GM11168 (cell line): ENCODE results near the gene KIF4A.
"Not testable (repeated sequence)": the region's sequence is repeated elsewhere in the genome, so short reads cannot be mapped to it uniquely, and the experiment has no call there.

ENCODE experiments used
- in situ Hi-C: fragments of 300-500 bp; cut with MboI; formaldehyde crosslinking; loops from one replicate; pipeline ENCODE4 v1.12.0; 2022; ENCODE audit warnings: low sequenced_read_pairs; ENCODE audit not compliant: unreplicated experiment

KIF4A gene

DNA sequence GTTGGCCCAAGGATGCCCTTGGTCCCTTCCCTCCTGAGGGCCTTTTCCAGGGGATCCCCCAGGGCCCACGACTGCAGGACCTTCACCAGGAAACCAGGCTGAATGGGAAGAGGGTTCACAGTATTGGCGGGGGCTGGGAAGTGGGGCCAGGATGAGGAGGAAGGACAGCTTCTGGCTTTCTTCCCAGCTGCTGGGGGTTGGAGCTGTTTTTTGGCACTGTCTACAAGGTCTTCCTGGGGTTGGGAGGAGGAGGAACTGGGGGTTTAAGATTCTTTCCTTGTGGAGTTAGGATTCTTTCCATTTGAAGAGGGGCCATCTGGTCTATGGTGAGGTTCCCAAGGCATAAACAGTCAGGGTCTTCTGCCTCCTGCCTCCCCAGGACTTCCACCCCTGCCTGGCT lies 64.8 kb downstream of the KIF4A start:
- in situ Hi-C loops, result no loop called here

DNA sequence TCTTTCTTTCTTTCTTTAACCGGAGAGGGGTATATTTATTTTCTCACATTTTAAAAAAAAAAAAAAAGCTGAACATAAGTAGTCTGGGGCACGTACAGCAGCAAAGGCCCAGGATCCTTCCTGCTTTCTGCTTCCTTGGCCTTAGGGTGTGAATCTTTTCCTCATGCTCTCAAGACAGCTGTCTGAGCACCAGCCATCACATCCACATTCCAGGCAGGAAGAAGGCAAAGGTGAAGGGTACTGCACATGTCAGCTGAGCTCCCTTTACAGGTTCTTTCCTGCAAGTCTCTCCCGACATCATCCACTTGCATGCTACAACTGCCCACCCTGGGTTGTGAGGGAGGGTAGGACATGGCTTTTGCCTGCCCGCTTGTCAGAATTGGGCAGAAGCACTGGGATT lies 69.6 kb downstream of the KIF4A start:
- in situ Hi-C loops, result no loop called here

DNA sequence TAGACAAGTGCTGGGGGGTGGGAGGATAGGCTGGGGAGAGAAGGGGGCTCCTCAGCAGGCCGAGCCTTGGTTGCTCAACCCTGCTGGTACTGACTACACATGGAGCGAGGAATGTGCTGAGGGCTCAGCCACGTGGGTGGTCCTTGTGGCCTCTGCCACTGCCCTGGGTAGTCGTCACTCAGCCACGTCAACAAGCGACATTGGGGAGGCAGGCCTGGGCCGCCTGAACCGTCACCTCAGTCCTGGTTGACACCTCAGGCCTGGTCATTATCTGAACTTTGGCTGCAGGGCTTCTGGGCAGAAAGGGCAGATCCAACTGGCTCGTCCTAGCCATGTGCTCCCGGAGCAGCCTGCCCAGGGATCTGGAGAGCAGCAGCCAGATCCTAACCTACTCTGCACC lies 70.5 kb downstream of the KIF4A start:
- in situ Hi-C loops, result no loop called here

DNA sequence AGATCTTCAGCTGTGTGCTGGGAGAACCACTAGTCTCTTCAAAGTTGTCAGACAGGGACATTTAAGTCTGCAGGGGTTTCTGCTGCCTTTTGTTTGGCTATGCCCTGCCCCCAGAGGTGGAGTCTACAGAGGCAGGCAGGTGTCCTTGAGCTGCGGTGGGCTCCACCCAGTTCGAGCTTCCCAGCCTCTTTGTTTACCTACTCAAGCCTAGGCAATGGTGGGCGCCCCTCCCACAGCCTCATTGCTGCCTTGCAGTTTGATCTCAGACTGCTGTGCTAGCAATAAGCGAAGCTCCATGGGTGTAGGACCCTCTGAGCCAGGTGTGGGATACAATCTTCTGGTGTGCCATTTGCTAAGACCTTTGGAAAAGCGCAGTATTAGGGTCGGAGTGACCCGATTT lies 78.8 kb downstream of the KIF4A start:
- in situ Hi-C loops, result not testable (repeated sequence)

DNA sequence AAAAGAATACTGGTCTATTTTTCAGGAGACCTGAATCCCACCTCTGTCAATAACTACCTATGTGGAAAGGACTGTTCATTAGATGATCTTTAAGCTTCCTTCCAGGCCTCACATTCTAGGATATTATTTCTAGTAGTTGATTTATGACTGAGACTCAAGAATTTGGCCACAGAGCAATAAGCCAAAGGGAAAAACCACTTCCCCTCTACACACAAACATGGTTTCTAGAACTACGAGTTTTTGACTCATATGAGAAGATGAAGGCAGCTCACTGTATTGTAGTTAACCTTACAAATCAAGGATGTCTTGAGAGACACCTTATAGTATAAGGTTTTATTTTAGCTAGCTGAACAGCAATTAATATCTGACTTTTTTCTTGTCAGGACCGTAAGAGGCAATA lies 96.3 kb downstream of the KIF4A start:
- in situ Hi-C loops, result no loop called here

DNA sequence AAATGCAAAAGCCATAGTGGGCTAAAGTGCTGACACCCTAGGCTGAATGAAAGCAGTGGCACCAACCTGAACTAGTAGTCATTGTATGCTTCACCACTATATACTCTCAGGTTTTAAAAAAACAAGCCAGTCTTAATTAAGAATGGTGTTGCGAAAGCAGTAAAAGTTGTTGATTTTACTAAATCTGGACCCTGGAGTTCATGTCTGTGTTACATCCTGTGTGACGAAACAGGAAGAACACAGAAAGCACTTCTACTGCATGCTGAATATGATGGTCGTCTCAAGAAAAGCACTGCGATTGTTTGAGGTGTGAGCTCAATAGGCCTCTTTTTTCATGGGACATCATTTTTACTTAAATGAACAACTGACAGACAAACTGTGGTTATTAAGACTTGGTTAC lies 109.0 kb downstream of the KIF4A start:
- in situ Hi-C loops, result no loop called here

DNA sequence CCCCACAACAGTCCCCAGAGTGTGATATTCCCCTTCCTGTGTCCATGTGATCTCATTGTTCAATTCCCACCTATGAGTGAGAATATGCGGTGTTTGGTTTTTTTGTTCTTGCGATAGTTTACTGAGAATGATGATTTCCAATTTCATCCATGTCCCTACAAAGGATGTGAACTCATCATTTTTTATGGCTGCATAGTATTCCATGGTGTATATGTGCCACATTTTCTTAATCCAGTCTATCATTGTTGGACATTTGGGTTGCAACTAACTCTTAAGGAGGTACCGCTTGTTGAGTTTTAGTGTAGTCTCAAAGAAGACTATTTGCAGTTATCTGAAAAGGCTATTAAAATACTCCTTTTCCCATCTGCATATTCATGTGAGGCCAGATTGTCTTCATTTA lies 110.3 kb downstream of the KIF4A start:
- in situ Hi-C loops, result loop anchor here (25.0 kb wide), 1 partner anchor 238 kb away; no protein-coding TSS in a partner anchor

DNA sequence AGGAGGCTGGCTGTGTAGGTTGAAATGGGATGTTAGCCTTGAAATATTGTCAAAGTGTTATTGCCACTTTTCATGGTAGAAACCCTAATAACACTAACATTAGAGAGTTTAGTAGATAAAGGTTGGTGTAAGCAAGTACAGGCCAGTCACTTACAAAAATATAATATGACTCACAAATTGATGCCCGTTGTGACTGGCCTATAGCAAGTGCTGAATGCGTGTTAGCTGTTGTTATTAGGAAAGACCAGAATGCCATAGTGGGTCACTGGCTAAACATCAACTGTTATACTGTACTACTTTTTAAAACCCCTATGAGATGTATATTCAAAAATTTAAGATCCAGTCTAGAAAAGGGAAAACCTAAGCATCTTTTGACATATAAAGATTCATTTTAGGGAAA lies 112.8 kb downstream of the KIF4A start:
- in situ Hi-C loops, result loop anchor here (25.0 kb wide), 1 partner anchor 240 kb away; no protein-coding TSS in a partner anchor

DNA sequence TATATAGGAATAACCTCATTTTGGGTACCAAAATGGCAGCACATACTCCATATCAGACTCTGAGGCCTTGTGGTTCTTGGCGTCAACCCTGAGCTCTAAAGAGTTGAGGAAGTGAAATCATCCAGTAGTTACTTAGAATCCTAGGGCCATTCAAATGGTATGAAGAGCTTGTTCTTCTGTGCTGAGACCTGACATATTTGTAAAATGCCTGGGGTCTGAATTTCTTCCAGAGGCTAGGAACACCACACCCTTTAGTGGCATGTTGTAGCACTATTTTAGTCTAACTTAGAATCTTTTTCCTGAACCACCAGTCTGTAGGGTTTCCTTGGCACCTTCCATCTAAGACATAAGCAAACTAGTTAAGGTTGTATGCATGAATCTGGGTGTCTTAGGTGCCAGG lies 115.1 kb downstream of the KIF4A start:
- in situ Hi-C loops, result loop anchor here (25.0 kb wide), 1 partner anchor 243 kb away; no protein-coding TSS in a partner anchor

DNA sequence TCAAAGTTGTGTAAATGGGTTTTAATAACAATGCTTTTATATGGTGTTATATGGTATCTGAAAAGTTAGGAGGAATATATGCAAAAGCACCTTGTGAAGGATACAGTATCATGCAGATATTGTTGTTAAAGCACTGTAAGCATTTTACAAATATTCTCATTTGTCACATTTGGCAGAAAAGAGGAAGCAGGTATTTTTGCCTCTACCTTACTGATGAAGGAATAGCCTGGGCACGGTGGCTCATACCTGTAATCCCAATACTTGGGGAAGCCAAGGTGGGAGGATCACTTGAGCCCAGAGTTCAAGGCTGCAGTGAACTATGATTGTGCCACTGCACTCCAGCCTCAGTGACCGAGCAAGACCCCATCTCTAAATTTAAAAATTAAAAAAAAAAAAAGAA lies 121.0 kb downstream of the KIF4A start:
- in situ Hi-C loops, result loop anchor here (25.0 kb wide), 1 partner anchor 249 kb away; no protein-coding TSS in a partner anchor

DNA sequence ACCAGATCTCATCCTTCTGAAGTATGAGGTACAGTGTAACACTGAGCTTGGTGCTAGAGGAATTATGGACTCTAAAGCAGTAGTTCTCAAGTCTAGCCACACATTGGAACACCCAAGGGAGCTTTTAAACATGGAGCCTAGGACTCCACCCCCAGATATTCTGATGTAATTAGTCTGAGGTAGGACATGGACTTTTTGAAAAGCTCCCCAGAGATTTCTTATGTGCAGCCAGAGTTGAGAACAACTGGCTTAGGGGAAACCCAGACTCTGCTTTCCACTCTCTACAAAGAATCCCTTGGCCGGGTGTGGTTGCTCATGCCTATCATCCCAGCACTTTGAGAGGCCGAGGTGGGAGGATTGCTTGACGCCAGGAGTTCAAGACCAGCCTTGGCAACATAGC lies 121.6 kb downstream of the KIF4A start:
- in situ Hi-C loops, result loop anchor here (25.0 kb wide), 1 partner anchor 249 kb away; no protein-coding TSS in a partner anchor

DNA sequence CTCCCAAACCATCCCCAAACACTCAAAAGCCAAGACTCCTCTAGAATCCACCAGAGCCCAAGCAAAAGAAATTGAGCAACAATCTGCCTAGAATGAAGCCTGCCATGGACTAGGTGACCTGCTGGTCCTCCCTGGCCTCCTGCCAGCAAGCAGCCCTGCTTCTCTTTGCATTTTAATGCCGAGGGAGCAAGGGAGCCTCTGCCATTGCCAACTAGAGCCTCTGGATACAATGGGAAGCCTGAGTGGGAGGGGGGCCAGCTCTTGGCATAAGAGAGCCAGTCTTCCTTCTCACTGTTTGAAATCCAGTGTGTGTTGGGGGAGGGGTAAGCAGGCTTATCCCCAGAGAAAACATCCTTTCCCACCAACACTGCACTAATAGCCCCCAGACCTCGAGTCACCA lies 131.7 kb downstream of the KIF4A start:
- in situ Hi-C loops, result loop anchor here (25.0 kb wide), 1 partner anchor 259 kb away; no protein-coding TSS in a partner anchor

DNA sequence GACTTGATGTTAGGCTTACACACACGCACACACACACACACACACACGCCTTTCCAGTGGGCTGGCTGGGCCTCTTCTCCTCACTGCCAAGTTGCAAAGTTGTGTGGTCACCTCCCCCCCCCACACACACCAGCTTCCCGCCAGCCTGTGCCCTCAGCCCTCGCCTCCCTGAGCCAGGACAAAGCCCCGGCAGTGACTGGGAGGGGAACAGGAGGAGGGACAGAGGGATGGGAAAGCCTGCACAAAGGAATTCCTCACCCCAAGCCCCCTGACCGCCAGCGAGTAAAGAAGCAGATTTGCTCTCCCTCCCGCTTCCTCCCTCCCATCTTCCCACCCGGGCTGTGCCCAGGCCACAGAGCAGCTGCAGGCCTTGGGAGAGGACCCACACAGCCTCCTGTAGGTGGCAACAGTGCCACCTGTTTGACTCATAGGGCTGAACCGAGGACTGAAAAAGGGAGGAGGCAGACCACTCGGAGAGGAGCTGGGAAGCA lies 133.0 kb downstream of the KIF4A start, which contains the start of gene GDPD2:
Gene GDPD2, plus strand, starts transcription at position 464 of the 491 bp plus-strand sequence. CDS start 1,671 bp downstream, outside the sequence.
- in situ Hi-C loops, result loop anchor here (25.0 kb wide), 1 partner anchor 261 kb away; no protein-coding TSS in a partner anchor

DNA sequence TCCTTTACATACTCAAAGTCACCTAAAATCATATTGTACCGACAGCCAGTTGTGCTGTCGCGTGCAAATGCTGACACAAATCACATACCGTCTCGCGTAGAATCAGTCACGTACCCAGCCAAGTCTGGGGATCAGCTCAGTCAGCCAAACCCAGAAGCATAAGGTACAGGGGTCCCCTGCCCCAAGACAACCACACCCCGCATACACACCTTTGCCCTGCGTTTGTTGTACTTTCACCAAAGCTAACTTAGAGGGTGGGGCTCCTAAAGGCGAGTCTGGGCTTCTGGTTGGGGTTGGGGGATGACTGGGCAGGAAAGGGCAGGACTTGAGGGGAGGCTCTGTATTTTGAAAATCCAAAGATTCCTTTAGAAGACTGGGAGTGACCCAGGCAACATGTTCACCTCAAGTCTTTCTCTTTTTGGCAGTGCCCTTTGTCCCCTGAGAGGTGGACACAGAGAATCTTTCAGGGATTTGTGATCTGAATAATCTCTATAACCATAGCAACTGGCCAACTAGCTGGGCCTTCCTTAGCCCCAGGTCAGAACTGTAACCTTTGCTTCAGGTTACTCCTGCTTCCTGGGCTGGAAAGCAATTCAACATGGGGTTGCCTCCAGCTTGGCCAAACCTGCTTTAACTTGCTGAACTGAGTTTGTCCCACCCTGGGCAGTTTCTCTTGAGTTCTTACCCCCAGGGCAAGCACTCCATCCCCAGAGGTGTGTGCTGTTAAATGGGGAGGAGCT lies 134.2 kb downstream of the KIF4A start:
- in situ Hi-C loops, result loop anchor here (25.0 kb wide), 1 partner anchor 262 kb away; no protein-coding TSS in a partner anchor

DNA sequence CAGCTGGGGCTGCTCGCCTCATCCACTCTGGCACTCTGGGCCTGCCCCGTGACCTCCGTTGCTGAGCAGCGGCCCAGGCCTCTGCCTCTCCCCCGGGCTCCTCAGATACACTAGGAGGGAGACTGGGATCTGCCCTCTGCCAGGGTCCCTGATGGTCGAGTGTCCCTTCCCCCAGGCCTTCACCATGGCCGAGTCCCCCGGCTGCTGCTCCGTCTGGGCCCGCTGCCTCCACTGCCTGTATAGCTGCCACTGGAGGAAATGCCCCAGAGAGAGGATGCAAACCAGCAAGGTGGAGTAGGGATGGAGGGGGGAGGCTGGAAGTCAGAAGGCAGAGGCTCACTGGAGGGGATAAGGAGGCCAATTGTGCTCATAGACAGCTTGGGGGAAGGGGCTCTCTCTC lies 134.9 kb downstream of the KIF4A start:
- in situ Hi-C loops, result loop anchor here (25.0 kb wide), 1 partner anchor 262 kb away; no protein-coding TSS in a partner anchor

DNA sequence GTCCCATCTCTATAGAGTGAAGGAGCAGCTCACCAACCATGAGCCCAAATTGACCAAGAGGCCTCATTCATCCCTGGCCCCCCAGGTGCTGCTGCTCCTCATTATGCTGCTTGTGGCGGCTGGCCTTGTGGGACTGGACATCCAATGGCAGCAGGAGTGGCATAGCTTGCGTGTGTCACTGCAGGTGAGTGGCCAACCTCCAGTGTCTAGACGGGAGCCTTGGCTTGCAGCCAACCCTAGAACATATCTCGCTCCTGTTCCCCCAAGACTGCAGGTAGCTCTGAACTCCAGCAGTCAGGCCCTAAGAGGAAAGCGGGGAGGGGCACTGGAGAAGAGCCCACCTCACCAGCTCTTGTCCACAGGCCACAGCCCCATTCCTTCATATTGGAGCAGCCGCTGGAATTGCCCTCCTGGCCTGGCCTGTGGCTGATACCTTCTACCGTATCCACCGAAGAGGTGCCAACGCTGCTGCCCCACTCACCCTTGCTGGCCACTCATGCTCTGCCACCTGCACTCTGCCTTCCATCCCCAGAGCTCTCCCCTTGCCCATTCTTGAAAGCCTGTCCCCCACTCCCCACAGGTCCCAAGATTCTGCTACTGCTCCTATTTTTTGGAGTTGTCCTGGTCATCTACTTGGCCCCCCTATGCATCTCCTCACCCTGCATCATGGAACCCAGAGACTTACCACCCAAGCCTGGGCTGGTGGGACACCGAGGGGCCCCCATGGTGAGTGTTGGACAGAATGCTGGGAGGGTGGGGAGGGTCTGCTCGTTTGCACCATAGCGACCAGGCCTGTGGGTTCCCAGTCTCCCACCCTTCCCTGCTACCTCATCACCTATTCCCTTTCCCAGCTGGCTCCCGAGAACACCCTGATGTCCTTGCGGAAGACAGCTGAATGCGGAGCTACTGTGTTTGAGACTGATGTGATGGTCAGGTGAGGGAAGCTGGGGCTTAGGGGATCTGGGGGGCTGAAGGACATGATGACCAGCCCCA lies 136.7 kb downstream of the KIF4A start:
- in situ Hi-C loops, result no loop called here

DNA sequence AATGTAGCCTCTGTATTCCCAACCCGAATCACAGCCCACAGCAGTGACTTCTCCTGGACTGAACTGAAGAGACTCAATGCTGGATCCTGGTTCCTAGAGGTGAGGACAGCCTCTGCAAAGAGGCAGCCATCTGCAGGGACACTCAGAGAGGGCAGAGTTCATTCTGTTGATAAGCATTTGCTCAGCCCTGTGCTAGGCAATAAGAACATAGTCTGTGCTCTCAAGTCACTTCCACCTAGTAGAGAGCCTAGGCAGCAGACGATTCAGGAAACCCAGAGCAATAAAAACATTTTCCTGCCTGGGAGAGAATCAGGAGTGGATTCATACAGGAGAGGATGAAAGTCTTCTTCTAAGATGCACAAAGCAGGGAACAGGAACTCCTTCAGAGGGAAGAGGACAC lies 137.5 kb downstream of the KIF4A start:
- in situ Hi-C loops, result no loop called here

DNA sequence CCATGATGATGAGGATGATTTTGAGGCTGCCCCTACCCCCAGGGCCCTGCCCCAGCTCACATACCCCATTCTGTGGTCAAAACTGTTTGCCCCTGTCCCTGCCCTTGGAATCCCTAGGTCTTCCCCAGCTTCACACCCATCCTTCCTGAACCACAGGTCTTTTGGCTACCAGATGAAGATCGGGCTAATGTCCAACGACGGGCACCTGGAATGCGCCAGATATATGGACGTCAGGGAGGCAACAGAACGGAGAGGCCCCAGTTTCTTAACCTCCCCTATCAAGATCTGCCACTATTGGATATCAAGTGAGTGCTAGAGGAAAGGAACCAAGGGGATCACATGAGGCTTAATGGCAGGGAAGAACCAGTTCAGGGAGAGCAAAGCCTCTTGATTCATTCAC lies 139.9 kb downstream of the KIF4A start:
- in situ Hi-C loops, result no loop called here

DNA sequence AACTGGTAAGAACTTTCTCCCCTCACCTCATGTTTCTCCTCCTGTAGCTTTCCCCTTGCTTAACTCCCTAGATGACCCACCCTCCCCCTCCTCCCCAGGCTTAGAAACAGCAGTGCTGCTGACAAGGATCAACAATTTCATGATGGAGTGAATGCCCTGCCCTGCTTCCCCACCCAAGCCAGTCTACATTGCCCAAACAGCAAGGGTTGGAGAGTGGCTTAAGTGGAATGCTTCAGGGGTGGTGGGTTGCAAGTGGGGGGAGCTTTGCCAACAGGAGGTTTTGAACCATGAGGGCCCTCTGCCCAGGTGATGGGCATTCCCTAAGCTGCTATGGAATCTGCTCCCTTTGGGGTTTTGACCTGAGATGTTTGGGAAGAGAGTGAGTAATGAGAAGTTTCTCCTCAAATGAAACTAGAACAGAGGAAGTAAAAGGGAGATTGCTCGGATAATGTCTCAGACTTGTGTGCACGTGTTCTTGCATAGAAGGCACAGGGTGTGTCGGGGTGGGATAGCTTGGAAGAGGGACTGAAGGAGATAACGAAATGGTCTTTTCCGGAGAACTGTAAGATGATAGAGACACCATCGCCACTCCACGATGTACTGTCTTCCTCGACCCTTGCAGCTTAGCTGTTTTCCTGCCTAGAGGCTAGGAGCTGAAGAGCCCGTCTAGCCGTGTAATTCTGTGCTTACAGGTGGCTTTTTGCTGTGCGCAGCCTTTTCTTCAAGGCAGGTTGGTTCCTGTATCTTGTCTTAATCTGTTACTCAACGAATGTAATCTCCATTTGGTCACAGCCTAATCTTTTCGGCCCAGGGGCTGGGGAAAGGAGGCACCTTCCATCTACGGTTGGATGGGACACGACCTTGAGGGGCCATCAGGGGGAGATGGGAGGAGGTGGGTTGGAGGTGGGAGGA lies 143.3 kb downstream of the KIF4A start:
- in situ Hi-C loops, result no loop called here
